UCSD-AML1 (cell line): ENCODE results near the gene B3GLCT.
"Not testable (repeated sequence)": the region's sequence is repeated elsewhere in the genome, so short reads cannot be mapped to it uniquely, and the experiment has no call there.

Experiments
- DNase-seq: peaks from one replicate; lab custom pipeline; 2025; ENCODE audit not compliant: unreplicated experiment; lab: John Stamatoyannopoulos, UW

Gene B3GLCT

DNA sequence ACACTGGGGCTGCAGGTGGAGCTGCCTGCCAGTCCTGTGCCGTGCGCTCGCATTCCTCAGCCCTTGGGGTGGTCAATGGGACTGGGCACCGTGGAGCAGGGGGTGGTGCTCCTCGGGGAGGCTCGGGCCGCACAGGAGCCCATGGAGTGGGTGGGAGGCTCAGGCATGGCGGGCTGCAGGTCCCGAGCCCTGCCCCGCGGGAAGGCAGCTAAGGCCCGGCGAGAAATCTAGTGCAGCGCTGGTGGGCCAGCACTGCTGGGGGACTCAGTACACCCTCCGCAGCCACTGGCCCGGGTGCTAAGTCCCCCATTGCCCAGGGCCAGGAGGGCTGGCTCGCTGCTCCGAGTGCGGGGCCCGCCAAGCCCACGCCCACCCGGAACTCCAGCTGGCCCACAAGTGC lies 139.8 kb downstream of the B3GLCT start:
- not testable (repeated sequence) for DNase-seq

DNA sequence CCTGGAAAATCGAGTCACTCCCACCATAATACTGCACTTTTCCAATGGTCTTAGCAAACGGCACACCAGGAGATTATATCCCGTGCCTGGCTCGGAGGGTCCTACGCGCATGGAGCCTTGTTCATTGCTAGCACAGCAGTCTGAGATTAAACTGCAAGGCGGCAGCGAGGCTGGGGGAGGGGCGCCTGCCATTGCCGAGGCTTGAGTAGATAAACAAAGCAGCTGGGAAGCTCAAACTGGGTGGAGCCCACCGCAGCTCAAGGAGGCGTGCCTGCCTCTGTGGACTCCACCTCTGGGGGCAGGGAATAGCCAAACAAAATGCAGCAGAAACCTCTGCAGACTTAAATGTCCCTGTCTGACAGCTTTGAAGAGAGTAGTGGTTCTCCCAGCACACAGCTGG lies 141.1 kb downstream of the B3GLCT start:
- DNase-seq, result not testable (repeated sequence)

DNA sequence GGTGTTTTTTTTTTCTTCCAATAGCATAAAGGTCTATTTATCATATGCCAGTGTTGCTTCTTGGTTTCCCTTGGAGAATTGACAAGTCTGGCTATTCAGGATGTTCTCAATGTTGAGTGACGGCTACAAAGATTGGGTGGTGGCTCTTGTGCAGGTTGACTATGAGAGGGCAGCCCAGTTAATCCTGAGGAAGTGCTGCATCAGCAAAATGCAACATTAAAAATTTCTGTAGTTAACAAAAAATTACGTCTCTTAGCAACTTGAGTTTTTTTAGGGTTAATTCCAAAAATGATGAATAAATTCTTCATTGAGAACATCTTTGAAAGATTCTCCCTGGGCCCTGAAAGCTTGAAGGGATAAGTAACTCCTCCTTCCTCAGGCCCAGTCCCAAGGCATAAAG lies 147.1 kb downstream of the B3GLCT start:
- no peak for DNase-seq

DNA sequence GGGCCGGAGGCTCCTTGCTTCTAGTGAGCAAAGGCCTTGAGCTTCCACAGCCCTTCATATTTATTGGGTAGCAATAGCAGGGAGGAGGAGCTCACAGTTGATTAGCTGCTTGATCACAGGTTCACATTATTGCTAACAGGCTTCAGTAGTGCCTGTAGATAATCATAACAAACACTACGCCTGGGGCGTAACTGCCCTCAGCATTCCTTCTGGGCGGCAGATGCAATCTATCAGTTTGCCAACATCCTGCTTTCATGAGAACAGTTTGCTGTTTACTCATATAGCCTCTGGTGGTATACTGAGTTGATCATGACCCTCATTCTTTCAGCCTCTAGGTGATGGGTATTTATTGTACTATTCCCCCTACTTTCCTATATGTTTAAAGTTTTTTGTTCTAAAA lies 149.4 kb downstream of the B3GLCT start:
- DNase-seq, result no peak

DNA sequence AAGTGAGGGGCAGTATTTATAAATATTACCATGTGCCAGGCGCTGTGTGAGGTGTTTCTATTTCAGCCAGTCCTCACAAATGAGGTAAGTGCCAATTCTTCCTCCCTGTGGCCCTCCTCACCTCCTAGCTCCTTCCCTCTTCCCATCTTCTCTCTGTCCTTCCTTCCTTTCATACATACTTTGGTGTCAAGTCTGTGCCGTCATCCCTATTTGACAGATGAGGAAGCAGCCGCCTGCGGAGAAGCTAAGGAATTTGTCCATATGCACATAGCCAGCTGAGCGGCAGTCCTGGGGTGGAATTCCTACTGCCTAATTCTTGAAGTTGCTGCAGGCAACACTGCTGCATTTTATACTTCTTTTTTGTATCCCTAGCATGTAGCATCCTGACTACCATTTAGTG lies 150.8 kb downstream of the B3GLCT start:
- no peak for DNase-seq

DNA sequence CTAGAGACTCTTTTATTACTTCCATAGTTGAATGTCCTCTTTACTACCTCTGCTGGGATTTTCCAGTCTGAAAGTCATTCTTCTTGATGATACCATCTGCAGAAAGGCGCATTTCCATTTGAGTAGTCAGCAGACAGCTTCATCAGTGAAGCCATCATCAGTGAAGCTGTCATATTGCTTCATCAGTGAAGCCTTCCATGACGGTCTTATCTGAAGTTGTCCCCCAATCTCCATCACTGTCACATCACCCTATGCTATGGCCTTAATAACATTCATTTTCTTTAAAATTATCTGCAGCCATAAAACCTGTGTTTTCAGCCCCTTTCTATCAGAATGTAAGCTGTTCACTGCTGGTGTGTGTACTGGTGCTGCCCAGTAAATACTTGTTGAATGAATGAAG lies 151.6 kb downstream of the B3GLCT start:
- no peak for DNase-seq

DNA sequence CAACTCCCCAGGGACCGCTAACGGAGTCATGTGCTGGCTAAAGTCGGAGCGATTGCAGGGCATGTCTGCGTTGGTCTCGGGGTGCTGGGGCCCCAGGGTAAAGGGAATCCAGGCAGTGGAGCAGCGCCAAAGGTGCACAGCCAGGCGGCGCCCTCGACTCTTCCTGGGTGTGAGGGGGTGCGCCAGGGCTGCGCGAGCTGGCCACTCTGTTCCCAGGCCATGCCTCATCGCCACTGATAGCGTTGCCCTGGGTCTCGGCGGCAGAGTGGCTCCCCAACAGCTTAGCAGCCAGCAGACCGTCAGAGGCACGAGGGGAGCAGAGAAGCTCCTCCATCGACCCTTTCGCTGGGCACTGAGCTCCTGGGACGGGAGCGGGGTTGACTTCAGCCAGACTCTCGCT lies 152.7 kb downstream of the B3GLCT start:
- DNase-seq, result no peak

DNA sequence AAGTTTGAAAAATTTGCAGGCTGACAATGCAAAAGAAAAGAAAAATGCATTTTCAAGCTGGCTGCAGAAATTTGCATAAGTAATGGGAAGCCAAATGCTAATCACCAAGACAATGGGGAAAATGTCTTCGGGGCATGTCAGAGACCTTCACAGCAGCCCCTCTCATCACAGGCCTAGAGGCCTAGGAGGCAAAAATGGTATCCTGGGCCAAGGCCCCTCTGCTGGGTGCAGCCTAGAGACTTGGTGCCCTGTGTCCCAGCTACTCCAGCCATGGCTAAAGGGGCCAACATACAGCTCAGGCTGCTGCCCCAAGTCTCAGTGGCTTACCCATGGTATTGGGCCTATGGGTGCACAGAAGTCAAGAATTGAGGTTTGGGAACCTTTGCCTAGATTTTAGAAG lies 155.2 kb downstream of the B3GLCT start:
- no peak for DNase-seq

DNA sequence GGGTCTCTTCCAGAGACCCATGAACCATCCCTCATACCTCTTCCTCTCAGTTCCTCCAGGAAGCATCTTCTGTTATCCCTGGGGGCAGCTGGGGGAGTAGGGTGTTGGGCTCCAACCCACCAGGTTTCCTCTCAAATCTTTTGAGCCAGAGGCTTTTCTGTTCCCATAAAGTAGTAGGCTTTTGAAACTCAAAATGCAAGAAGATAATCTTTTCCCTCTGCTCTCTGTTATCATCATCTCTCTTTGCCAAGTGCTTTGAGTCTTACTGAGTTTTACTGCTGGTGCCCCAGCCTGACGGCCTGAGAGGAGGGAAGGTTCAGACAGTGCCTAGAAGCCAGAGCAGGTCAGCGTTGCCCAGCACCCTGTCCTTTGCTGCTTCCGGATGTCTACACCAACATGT lies 157.2 kb downstream of the B3GLCT start:
- DNase-seq, result no peak

DNA sequence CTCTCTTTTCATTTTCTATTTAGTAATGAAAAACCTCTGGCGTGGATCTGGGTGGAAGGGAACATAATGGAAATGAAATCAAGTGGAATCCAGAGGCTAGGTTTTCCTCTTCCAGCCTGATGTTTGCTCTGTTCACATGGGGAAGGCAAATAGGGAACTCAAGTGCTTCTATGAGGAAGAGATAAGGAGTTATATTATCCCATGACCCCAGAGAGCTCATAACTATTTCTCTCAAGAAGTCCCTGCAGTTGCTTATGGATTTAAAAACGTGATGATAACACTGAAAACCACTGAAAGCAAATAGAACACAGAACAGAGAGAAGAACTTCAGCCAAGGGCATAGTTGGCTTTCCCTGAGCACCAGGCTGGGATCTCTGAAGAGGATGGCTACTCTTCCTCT lies 157.8 kb downstream of the B3GLCT start:
- DNase-seq, result no peak

DNA sequence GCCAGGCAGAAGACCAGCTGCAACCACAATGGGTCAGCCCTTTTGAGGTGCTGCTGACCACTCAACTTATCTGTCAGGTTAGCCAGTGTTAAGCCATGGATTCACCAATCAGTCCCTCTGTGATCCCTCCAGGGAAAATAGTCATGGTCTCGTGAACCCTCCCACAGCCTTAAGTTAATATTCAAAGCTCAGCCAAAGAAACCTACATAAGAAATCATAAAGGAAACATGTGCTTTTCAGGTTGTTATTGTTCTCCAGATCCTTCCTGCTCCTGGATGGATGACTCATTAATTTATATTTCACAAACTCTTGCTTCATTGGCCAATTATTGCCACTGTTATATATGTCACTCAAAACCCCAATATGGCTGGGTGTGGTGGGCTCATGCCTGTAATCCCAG lies 161.9 kb downstream of the B3GLCT start:
- no peak for DNase-seq

DNA sequence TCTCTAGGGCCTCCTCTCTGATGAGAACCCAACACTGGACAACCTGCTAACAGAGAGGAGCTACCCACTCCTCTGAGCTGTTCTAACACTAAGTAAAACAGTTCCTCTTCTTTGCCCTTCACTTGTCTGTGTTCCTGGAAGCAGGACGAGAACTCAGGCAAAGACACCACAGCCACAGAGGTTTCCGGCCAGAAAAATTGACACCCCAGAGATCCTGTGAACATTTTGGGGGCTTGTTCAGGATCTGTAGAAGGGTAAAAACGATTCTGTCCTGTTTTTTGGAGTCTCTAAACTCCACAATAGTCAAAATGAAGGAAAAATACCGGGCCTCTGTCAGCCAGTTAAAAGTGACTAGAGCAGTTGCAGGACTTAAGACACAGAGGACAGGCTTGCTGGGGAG lies 165.9 kb downstream of the B3GLCT start:
- no peak for DNase-seq

DNA sequence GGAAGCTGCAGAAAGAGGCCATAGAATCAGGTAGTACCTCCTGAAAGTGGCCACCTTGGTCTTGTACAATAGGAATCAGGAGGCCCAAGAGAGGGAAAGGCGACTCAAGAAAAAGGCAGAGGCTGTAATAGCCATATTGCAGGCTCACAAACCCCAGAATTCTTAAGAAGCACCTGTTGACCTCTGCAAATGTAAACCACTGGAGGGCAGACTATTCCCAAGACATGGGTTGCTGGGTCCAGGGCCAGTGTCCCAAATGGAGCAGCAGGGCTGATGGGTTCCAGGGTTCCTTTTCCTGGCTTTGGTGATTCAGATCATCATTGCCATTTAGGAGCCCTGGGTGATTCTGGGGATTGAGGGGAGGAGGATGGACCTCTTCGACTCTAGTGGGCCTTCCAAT lies 167.6 kb downstream of the B3GLCT start:
- DNase-seq, result no peak

DNA sequence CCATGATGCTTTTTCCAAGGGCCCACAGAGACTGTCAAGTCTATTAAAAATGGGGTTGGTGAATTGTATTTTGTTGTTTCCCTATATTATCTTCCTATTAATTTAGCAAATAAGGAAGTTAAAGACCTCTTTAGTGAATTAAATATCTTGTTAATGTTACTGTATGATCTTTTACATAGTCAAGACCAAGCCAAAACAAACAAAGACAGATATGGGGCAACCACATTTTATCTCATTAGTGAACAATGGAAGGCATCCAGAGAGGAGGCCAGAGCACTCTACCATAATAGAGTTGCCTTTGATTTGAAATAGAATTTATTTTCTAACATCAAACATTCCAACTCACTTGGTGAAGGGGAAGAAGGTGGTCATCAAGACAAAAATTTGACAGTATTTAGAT lies 169.4 kb downstream of the B3GLCT start:
- no peak for DNase-seq

DNA sequence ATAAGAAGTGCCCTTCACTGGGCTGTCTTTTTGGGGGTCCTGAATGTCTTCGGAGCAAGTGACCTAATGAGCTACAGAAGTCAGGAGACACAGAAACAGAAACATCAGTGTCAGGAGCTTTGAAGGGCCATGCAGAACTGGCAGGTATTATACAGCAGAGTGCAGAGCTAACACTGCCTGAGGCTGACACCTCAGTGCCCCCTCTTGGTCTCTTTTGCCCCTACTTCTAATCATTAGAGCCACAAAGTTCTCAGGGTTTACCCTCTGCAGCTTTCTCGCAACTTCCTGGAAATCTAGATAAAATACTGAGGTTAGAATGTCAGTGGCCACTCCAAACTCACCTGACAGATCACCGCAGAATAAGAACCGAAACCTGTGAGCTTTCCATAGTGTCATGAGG lies 172.7 kb downstream of the B3GLCT start:
- DNase-seq, result no peak

DNA sequence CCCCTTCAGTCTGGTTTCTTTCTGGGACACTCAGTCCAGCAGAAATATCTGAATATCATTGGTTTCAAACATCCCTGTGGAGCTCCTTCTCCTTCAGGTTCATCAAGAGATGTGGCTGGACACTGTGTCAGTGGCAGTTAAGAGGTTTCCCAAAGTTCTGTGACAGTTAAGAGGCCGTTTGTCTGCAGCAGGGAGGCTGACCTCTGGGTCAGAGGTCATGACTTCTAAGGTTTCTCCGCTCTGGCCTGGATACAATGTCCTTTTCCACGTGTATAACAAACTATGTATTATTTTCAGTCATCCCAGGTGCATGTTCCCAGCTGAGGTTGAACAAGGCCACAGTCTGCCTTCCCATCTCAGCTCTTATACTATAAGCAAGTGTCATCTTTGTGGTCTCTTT lies 174.9 kb downstream of the B3GLCT start:
- no peak for DNase-seq

DNA sequence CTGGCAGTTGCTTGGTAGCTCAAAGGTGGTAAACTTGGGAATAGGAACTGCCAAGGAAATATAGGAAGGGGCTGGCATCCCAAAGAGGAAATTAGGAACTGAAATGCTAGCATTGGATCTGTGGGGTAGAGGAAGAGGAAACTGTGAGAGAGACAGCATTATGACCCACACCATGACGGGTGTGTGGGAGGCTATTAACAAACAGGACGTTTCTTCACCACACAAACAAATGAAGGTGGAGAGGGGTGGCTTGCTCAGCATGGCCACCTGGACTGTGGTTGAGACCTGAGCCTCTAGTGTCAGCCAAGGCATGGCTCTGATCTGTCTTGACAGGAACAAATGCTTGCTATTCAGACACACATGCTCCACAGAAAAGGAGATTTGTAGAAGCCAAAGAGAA lies 178.2 kb downstream of the B3GLCT start:
- no peak for DNase-seq

DNA sequence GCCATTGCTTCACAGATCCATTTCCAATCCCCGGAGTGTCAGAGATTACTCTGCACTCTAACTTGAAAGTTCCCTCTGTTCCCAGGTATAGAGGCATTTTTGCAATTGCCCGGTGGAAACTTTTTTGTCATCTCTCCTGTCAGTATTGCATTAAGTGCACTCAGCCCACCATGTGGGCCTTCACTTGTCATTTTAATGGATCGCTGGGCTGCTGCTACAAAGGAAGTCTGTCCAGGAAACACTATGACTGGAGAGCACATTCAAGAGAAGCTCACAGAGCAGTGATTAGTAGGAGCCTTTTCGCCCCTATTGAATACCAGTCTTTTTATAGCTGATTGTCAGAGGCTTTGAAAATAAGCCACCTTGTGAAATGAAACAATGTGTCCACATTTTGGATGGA lies 180.9 kb downstream of the B3GLCT start:
- no peak for DNase-seq
